ENCODE data around the gene CCDC51.

The CCDC51 gene

DNA sequence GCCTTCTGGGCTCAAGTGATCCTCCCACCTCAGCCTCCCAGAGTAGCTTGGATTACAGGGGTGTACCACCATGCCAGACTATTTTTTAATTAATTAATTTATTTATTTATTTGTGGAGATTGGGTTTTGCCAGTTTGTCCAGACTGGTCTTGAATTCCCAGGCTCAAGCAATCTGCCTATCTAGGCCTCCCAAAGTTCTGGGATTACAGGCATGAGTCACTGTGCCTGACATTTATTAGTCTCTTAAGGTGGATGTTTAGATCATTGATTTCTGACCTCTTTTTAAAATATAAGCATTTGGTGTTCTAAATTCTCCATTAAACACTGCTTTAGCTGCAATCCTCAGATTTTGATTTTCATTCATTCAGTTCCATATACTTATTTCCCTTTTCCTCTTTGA is 52.3 kb downstream of the CCDC51 start:
- DNase-seq, result no peak
